GM12873 (cell line): Measurements from ENCODE around the gene ZNF827.

Experiments
- CTCF ChIP-seq: IDR thresholded peaks from 2 replicates; pipeline ENCODE4 v1.5.1; 2012; ENCODE audit warnings: low read depth, mild to moderate bottlenecking, moderate library complexity, low read length, control low read depth; ENCODE audit not compliant: insufficient read depth; ENCODE audit errors: missing control alignments

The ZNF827 gene

GRCh38 chr4:145912376-145912775 lies 26.2 kb downstream of the ZNF827 start:
- no peak for TF ChIP-seq CTCF

- TF ChIP-seq CTCF = no peak
These were observed 28.9 kb downstream of the ZNF827 start for GRCh38 chr4:145909773-145910172.

GRCh38 chr4:145909281-145909715 lies 29.3 kb downstream of the ZNF827 start:
- TF ChIP-seq CTCF = no peak

DNA sequence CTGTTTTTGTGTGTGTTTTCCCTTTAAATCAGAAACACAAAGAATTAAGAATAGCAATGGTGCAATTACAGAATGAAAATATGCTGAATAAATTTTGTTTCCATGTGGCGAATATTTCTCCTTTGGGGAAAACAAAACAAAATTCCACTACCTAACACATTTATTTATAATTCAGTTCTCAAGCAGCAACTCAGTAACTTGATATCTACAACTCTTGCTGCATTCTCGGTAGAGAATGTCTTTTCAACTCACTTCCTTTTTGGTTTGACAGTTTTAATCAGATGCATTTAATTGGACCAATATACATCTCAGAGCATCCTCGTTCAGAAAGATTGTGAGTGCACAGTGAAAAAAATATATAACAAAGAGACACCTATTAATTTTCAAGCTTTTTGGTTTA lies 30.8 kb downstream of the ZNF827 start:
- no peak for TF ChIP-seq CTCF

DNA sequence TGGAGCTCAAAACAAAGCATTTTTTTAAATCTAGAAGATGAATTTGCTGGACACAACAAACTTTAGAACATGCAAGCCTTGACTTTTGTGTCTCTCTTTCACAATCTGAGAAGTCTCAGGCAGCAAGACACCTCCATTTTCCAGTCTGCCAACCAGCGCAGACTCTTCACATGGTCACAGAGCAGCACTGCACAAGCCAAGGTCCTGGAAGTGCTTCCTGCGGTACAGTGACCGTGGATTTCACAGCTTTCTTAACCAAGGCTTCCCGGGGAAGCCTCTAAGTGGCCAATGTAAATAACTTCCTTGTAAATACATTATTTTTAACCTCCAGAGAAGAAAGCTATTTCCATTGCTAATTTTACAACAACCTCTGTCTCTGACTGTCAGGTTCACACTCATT lies 31.2 kb downstream of the ZNF827 start:
- TF ChIP-seq CTCF = no peak

GRCh38 chr4:145904413-145905177 lies 34.0 kb downstream of the ZNF827 start:
- TF ChIP-seq CTCF = no peak

DNA sequence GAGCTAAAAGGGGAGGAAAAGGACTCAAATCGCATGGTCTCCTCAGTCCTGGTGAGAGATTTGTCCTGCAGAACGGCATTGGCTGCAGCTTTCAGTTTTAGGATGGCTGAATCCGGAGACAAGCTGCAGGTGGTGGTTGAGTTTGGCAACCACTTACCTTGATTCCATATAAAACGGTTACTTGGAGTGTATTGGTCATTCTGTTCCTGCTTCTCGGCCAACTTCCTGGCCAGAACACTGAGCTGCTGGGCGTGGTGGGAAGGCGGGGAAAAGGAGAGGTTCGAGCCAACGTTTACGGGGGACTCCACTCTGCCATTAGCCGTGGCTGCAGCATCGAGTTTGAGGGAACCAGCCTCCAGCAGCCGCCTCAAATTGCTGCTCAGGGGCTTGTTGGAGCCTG lies 36.1 kb downstream of the ZNF827 start:
- TF ChIP-seq CTCF = no peak
